ENCODE results near the gene ITSN2.
"Not testable (repeated sequence)": the region's sequence is repeated elsewhere in the genome, so short reads cannot be mapped to it uniquely, and the experiment has no call there.

The ITSN2 gene

GRCh38 chr2:24362253-24362652 lies 1.9 kb upstream of the ITSN2 start:
- no peak for FAIRE-seq

GRCh38 chr2:24360963-24361330 lies 611 bp upstream of the ITSN2 start:
- no peak for FAIRE-seq

- peak; percentile 55 for FAIRE-seq
These were observed 947 bp downstream of the ITSN2 start for GRCh38 chr2:24359129-24360049.

GRCh38 chr2:24357767-24358166 lies 2.6 kb downstream of the ITSN2 start:
- FAIRE-seq: not testable (repeated sequence)

GRCh38 chr2:24357115-24357514 lies 3.2 kb downstream of the ITSN2 start:
- FAIRE-seq: not testable (repeated sequence)

- no peak for FAIRE-seq
These were observed 5.4 kb downstream of the ITSN2 start for GRCh38 chr2:24354957-24355356.

- FAIRE-seq: peak; percentile 13
These were observed 5.9 kb downstream of the ITSN2 start for GRCh38 chr2:24354395-24354794.

- FAIRE-seq: no peak
These were observed 6.4 kb downstream of the ITSN2 start for GRCh38 chr2:24353973-24354372.

GRCh38 chr2:24353364-24353763 lies 7.0 kb downstream of the ITSN2 start:
- no peak for FAIRE-seq

- FAIRE-seq: no peak
These were observed 7.7 kb downstream of the ITSN2 start for GRCh38 chr2:24352664-24353063.

GRCh38 chr2:24351981-24352380 lies 8.4 kb downstream of the ITSN2 start:
- no peak for FAIRE-seq

GRCh38 chr2:24351627-24351938 lies 8.8 kb downstream of the ITSN2 start:
- no peak for FAIRE-seq

- FAIRE-seq: no peak
These were observed 9.3 kb downstream of the ITSN2 start for GRCh38 chr2:24350826-24351626.

GRCh38 chr2:24349097-24349496 lies 11.2 kb downstream of the ITSN2 start:
- no peak for FAIRE-seq

GRCh38 chr2:24345937-24346336 lies 14.4 kb downstream of the ITSN2 start:
- no peak for FAIRE-seq

- FAIRE-seq: peak; percentile 38
These were observed 17.0 kb downstream of the ITSN2 start for GRCh38 chr2:24343225-24343882.

GRCh38 chr2:24342110-24342910 lies 18.0 kb downstream of the ITSN2 start:
- no peak for FAIRE-seq

- FAIRE-seq: no peak
These were observed 20.5 kb downstream of the ITSN2 start for GRCh38 chr2:24339856-24340262.

- FAIRE-seq: not testable (repeated sequence)
These were observed 21.2 kb downstream of the ITSN2 start for GRCh38 chr2:24339098-24339497.

GRCh38 chr2:24337890-24338289 lies 22.4 kb downstream of the ITSN2 start:
- FAIRE-seq: no peak

- peak; percentile 33 for FAIRE-seq
These were observed 23.5 kb downstream of the ITSN2 start for GRCh38 chr2:24336811-24337210.

- no peak for FAIRE-seq
These were observed 26.1 kb downstream of the ITSN2 start for GRCh38 chr2:24334245-24334633.

Data from islet of Langerhans (tissue), 1 donor.